ENCODE data around the gene VWA8. TPM values are rescaled to one million over a fixed set of nuclear protein-coding genes. Genes with fewer than 3 reads are reported as not detected.
"Not testable (repeated sequence)": the region's sequence is repeated elsewhere in the genome, so short reads cannot be mapped to it uniquely, and the experiment has no call there.

Gene VWA8
- total RNA-seq, 2 experiments from 2014 or later: 22.7 to 23.5 TPM

- CTCF ChIA-PET: no interaction called here
- POLR2A ChIA-PET: no interaction called here
Observed at GRCh38 chr13:41880966-41881365, 79.9 kb downstream of the VWA8 start.

- CTCF ChIA-PET: interaction anchor here (0.8 kb wide), 1 partner anchor 247 kb away, joined by 3 read pairs; no protein-coding TSS in a partner anchor
- POLR2A ChIA-PET: interaction anchor here (0.6 kb wide), 1 partner anchor 68 kb away, joined by 4 read pairs; no protein-coding TSS in a partner anchor
Observed at GRCh38 chr13:41864658-41865057, 96.3 kb downstream of the VWA8 start.

GRCh38 chr13:41862659-41863058, 98.2 kb downstream of the VWA8 start:
- CTCF ChIA-PET, POLR2A ChIA-PET: not testable (repeated sequence)

GRCh38 chr13:41859565-41859964, 101.3 kb downstream of the VWA8 start:
- POLR2A ChIA-PET: no interaction called here
- CTCF ChIA-PET: no interaction called here

GRCh38 chr13:41858780-41859179, 102.1 kb downstream of the VWA8 start:
- ChIA-PET POLR2A (no interaction called here), CTCF (no interaction called here)

GRCh38 chr13:41854758-41855157, 106.2 kb downstream of the VWA8 start:
- POLR2A ChIA-PET: no interaction called here

GRCh38 chr13:41851351-41851750, 109.6 kb downstream of the VWA8 start:
- CTCF ChIA-PET: no interaction called here
- POLR2A ChIA-PET: no interaction called here

More at GRCh38 chr13:41854758-41855157, 106.2 kb downstream of the VWA8 start:
- CTCF ChIA-PET: no interaction called here

GRCh38 chr13:41848435-41849255, 112.3 kb downstream of the VWA8 start:
- CTCF ChIA-PET: no interaction called here
- POLR2A ChIA-PET: no interaction called here

GRCh38 chr13:41847216-41847615, 113.7 kb downstream of the VWA8 start:
- CTCF ChIA-PET: no interaction called here
- POLR2A ChIA-PET: no interaction called here

GRCh38 chr13:41842036-41842620, 118.8 kb downstream of the VWA8 start:
- POLR2A ChIA-PET: no interaction called here
- CTCF ChIA-PET: no interaction called here

GRCh38 chr13:41837629-41838028, 123.3 kb downstream of the VWA8 start:
- CTCF ChIA-PET: no interaction called here
- POLR2A ChIA-PET: interaction anchor here (0.5 kb wide), 1 partner anchor 128 kb away, joined by 3 read pairs; no protein-coding TSS in a partner anchor

GRCh38 chr13:41835871-41836270, 125.0 kb downstream of the VWA8 start:
- ChIA-PET CTCF (no interaction called here), POLR2A (no interaction called here)

GRCh38 chr13:41834697-41835096, 126.2 kb downstream of the VWA8 start:
- POLR2A ChIA-PET: not testable (repeated sequence)

GRCh38 chr13:41833831-41834230, 127.1 kb downstream of the VWA8 start:
- ChIA-PET CTCF (no interaction called here), POLR2A (no interaction called here)

More at GRCh38 chr13:41834697-41835096, 126.2 kb downstream of the VWA8 start:
- CTCF ChIA-PET: not testable (repeated sequence)

GRCh38 chr13:41833201-41833600, 127.7 kb downstream of the VWA8 start:
- CTCF ChIA-PET: no interaction called here
- POLR2A ChIA-PET: no interaction called here

- CTCF ChIA-PET: no interaction called here
Observed at GRCh38 chr13:41827507-41828213, 133.2 kb downstream of the VWA8 start.

GRCh38 chr13:41825691-41826090, 135.2 kb downstream of the VWA8 start:
- POLR2A ChIA-PET: no interaction called here
- CTCF ChIA-PET: no interaction called here

More at GRCh38 chr13:41827507-41828213, 133.2 kb downstream of the VWA8 start:
- POLR2A ChIA-PET: no interaction called here

- CTCF ChIA-PET: no interaction called here
Observed at GRCh38 chr13:41823476-41823875, 137.4 kb downstream of the VWA8 start.

GRCh38 chr13:41822560-41822959, 138.3 kb downstream of the VWA8 start:
- ChIA-PET POLR2A (no interaction called here), CTCF (no interaction called here)

More at GRCh38 chr13:41823476-41823875, 137.4 kb downstream of the VWA8 start:
- POLR2A ChIA-PET: no interaction called here

- ChIA-PET POLR2A (no interaction called here), CTCF (no interaction called here)
Observed at GRCh38 chr13:41821238-41821594, 139.7 kb downstream of the VWA8 start.
